ENCODE measurements around the gene CAPN5.

DNA sequence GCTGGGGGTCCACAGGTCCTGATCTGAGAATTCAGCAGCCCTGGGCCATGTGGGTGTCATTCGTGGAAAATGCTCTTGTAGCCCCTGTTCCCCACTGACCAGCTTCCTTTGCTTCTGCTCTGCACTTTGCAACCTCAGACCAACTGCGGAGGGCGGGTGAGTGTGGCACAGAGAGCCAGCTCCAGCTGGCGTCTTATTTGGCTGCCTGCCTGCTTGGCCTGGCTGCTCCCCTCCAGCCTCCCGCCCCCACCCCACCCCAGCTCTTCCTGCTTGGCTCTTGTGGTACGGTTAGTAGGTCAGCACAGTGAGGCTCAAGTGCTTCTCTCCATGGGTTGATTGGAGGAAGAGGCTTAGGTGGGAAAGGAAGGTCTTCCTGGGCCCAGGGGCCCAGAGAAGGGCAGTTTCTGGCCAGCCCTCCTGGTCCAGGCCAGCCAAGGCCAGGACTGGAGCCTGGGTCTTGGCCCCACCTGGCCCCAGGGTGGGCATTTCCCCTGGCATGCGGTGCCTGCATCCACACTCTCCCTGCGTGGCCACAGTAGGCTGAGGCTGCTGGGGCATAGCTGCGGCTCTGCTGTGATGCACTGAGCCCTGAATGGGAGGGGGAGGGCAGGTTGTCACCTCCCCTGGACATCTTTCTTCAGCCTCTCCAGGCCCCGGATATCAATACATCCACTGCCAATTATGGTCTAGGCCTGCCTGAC lies 87.8 kb downstream of the CAPN5 start:
- TF ChIP-seq CTCF (IDR thresholded peaks at IDR 0.05; ENCODE audit: low read depth, low read length, missing input control) (no peak), EGR1 (IDR thresholded peaks at IDR 0.05; ENCODE audit: low read depth in 2 of 2) (no peak), GABPA (IDR thresholded peaks at IDR 0.05 in 1 of 2, conservative IDR thresholded peaks at IDR 0.05 in 1 of 2) (no peak)
- TF ChIP-seq, protein P1, sequence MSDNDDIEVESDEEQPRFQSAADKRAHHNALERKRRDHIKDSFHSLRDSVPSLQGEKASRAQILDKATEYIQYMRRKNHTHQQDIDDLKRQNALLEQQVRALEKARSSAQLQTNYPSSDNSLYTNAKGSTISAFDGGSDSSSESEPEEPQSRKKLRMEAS (IDR thresholded peaks at IDR 0.05) = no peak

Data from liver (tissue), 3 donors.